ENCODE measurements around the gene BAD.

- TF ChIP-seq REST (IDR thresholded peaks at IDR 0.05) (no peak), RAD21 (IDR thresholded peaks at IDR 0.05) (no peak), SP1 (IDR thresholded peaks at IDR 0.05) (no peak), CTCF (IDR thresholded peaks at IDR 0.05; ENCODE audit: low read depth, low read length, missing input control) (no peak), JUND (IDR thresholded peaks at IDR 0.05) (no peak), TAF1 (conservative IDR thresholded peaks at IDR 0.05) (no peak), MAX (IDR thresholded peaks at IDR 0.05) (no peak), ZBTB33 (IDR thresholded peaks at IDR 0.05) (no peak)
Observed at GRCh38 chr11:64253481-64253880, 31.0 kb downstream of the BAD start.
